OCI-LY3 (cell line): ENCODE results near the gene MDGA2.
"Not testable (repeated sequence)": the region's sequence is repeated elsewhere in the genome, so short reads cannot be mapped to it uniquely, and the experiment has no call there.

Experiments used
- H2AFZ ChIP-seq: fragments of 200-600, 300-600 bp; shearing (Covaris generic); 2 replicates; pipeline ENCODE4 v1.6.0; 2014; ENCODE audit warnings: antibody characterized with exemption, low read depth, low read length
- H3K27ac ChIP-seq: fragments of 200-600, 300-600 bp; sonication (generic); 2 replicates; pipeline ENCODE4 v1.5.1; 2014; ENCODE audit warnings: mild to moderate bottlenecking, low read length, moderate library complexity, mixed read lengths
- H3K27me3 ChIP-seq: fragments of 200-600, 300-600 bp; sonication (generic); 2 replicates; pipeline ENCODE4 v1.6.1; 2014; ENCODE audit warnings: low read depth, low read length, mixed read lengths
- H3K36me3 ChIP-seq: fragments of 200-600, 300-600 bp; sonication (generic); replicated peaks from 2 replicates; pipeline ENCODE3; 2014; ENCODE audit warnings: low read depth, low read length, mixed read lengths
- H3K4me1 ChIP-seq: fragments of 300-600, 200-600 bp; sonication (generic); 2 replicates; pipeline ENCODE4 v1.6.1; 2014; ENCODE audit warnings: low read length, mixed read lengths
- H3K4me2 ChIP-seq: fragments of 200-600, 300-600 bp; sonication (generic); 2 replicates; pipeline ENCODE4 v1.6.1; 2014; ENCODE audit warnings: low read length, mixed read lengths
- H3K4me3 ChIP-seq: fragments of 300-600, 200-600 bp; sonication (generic); 2 replicates; pipeline ENCODE4 v1.5.1; 2014; ENCODE audit warnings: antibody characterized with exemption, mild to moderate bottlenecking, low read length, moderate library complexity
- H3K79me2 ChIP-seq: fragments of 300-600, 200-600 bp; shearing (Covaris generic); 2 replicates; pipeline ENCODE4 v1.6.1; 2014; ENCODE audit warnings: mild to moderate bottlenecking, low read length, mixed read lengths
- H3K9ac ChIP-seq: fragments of 300-600, 200-600 bp; shearing (Covaris generic); 2 replicates; pipeline ENCODE4 v1.6.0; 2014; ENCODE audit warnings: mild to moderate bottlenecking, low read length, moderate library complexity
- H3K9me3 ChIP-seq: fragments of 200-600, 300-600 bp; shearing (Covaris generic); 2 replicates; pipeline ENCODE4 v1.6.1; 2014; ENCODE audit warnings: low read length, mixed read lengths; ENCODE audit not compliant: insufficient read depth
- H4K20me1 ChIP-seq: fragments of 200-600, 300-600 bp; sonication (generic); 2 replicates; pipeline ENCODE4 v1.6.1; 2016; ENCODE audit warnings: low read length, mixed read lengths; ENCODE audit not compliant: insufficient read depth
- CTCF ChIP-seq: fragments of 200-600, 300-600 bp; sonication (generic); IDR thresholded peaks from 2 replicates; pipeline ENCODE4 v1.5.1; 2014; ENCODE audit warnings: antibody characterized with exemption, low read length, low read depth
- EZH2phosphoT487 ChIP-seq: fragments of 200-600 bp; shearing (Covaris generic); IDR thresholded peaks from 2 replicates; pipeline ENCODE4 v1.6.1; 2018; ENCODE audit warnings: antibody characterized with exemption, mixed run types, low read depth

MDGA2 gene

GRCh38 chr14:47297374-47297773 lies 378.0 kb downstream of the MDGA2 start:
- H3K27ac ChIP-seq: no peak overlapping the region
- H3K9me3 ChIP-seq: no peaks in the 10 kb centered on the region
- no peak overlapping the region for H2AFZ ChIP-seq
- H3K4me2 ChIP-seq: no peak overlapping the region
- no peak overlapping the region for H3K9ac ChIP-seq
- H3K4me1 ChIP-seq: no peaks in the 10 kb centered on the region
- no peaks in the 10 kb centered on the region for H3K27me3 ChIP-seq
- no peak for TF ChIP-seq CTCF
- TF ChIP-seq EZH2phosphoT487: no peak
- no peak overlapping the region for H3K4me3 ChIP-seq
- H3K79me2 ChIP-seq: no peaks in the 10 kb centered on the region
- H4K20me1 ChIP-seq: no peaks in the 10 kb centered on the region
- H3K36me3 ChIP-seq: no peaks in the 10 kb centered on the region

GRCh38 chr14:47284283-47284682 lies 391.1 kb downstream of the MDGA2 start:
- H3K36me3 ChIP-seq: no peaks in the 10 kb centered on the region
- H2AFZ ChIP-seq: no peak overlapping the region
- no peaks in the 10 kb centered on the region for H4K20me1 ChIP-seq
- no peaks in the 10 kb centered on the region for H3K9me3 ChIP-seq
- H3K4me3 ChIP-seq: no peak overlapping the region
- no peak overlapping the region for H3K27ac ChIP-seq
- no peak overlapping the region for H3K9ac ChIP-seq
- H3K79me2 ChIP-seq: no peaks in the 10 kb centered on the region
- no peaks in the 10 kb centered on the region for H3K27me3 ChIP-seq
- H3K4me2 ChIP-seq: no peak overlapping the region
- peaks cover 8% of the 10 kb centered on the region for H3K4me1 ChIP-seq
- TF ChIP-seq EZH2phosphoT487 (no peak), CTCF (no peak)

GRCh38 chr14:47281761-47282160 lies 393.6 kb downstream of the MDGA2 start:
- H3K4me3 ChIP-seq, H3K36me3 ChIP-seq, H3K79me2 ChIP-seq, H3K27ac ChIP-seq, H2AFZ ChIP-seq, H3K9me3 ChIP-seq, H3K4me2 ChIP-seq, H4K20me1 ChIP-seq, H3K9ac ChIP-seq, H3K27me3 ChIP-seq: not testable (repeated sequence)
- H3K4me1 ChIP-seq: peaks cover 10% of the 10 kb centered on the region

- TF ChIP-seq CTCF (peak; percentile 78), EZH2phosphoT487 (no peak)
These were observed 397.1 kb downstream of the MDGA2 start for GRCh38 chr14:47278233-47278842.

More at GRCh38 chr14:47278233-47278842, 397.1 kb downstream of the MDGA2 start:
- no peak overlapping the region for H3K9ac ChIP-seq
- no peaks in the 10 kb centered on the region for H3K36me3 ChIP-seq
- H3K79me2 ChIP-seq: no peaks in the 10 kb centered on the region
- no peak overlapping the region for H3K27ac ChIP-seq
- 0 out of 2 replicates have a peak overlapping the region, but pooled peaks have one; percentile 18 for H3K4me2 ChIP-seq
- no peaks in the 10 kb centered on the region for H3K9me3 ChIP-seq
- 0 out of 2 replicates have a peak, but pooled peaks cover 2% of the 10 kb centered on the region for H3K4me1 ChIP-seq
- no peaks in the 10 kb centered on the region for H4K20me1 ChIP-seq
- no peaks in the 10 kb centered on the region for H3K27me3 ChIP-seq
- no peak overlapping the region for H2AFZ ChIP-seq
- no peak overlapping the region for H3K4me3 ChIP-seq
